ENCODE measurements around the gene PLOD3.

PLOD3 gene

DNA sequence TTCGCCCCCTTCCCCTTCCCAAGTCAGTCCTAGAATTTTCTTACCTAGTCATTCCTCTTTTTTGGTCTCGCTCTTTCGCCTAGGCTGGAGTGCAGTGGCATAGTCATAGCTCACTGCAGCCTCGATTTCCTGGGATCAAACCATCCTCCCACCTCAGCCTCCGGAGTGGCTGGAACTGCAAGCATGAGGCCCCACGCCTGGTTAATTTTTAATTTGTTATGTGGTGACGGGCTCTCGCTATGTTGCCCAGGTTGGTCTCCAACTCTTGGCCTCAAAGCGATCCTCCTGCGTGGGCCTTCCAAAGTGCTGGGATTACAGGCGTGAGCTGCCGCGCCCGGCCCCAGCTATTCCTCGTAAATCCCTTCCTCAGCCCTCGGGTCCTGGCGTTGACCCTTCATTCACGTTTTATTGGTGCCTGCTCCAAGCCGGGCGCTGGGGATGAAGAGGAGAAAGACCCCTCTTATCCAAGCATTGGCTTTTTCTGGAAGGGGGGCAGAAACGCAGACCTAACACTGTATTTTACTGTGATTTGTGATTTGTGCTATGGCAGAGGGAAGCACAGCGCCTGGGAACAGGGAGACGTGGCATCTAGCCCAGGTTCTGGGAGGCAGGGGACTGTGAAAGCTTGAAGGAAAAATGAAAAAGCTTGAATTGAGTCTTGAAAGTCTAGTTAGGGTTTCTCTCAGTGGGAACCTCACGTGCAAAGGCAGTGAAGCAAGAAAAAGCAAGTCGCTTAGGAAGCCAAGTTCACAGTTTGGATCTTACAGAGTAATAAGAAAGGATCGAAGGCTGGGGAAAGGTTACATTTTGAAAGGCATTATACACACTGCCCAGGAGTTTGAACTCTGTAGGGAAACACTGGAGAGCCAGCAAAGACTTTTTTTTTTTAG lies 1.1 kb upstream of the PLOD3 start:
- DNase-seq (ENCODE audit: low read depth), result no peak
- TF ChIP-seq, protein P1, sequence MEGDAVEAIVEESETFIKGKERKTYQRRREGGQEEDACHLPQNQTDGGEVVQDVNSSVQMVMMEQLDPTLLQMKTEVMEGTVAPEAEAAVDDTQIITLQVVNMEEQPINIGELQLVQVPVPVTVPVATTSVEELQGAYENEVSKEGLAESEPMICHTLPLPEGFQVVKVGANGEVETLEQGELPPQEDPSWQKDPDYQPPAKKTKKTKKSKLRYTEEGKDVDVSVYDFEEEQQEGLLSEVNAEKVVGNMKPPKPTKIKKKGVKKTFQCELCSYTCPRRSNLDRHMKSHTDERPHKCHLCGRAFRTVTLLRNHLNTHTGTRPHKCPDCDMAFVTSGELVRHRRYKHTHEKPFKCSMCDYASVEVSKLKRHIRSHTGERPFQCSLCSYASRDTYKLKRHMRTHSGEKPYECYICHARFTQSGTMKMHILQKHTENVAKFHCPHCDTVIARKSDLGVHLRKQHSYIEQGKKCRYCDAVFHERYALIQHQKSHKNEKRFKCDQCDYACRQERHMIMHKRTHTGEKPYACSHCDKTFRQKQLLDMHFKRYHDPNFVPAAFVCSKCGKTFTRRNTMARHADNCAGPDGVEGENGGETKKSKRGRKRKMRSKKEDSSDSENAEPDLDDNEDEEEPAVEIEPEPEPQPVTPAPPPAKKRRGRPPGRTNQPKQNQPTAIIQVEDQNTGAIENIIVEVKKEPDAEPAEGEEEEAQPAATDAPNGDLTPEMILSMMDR (IDR thresholded peaks at IDR 0.05; ENCODE audit: insufficient read depth, low read depth, low read length, missing control alignments), result no peak
- peak overlapping the region; percentile 96 for H3K4me3 ChIP-seq (ENCODE audit: low read depth, low read length)

DNA sequence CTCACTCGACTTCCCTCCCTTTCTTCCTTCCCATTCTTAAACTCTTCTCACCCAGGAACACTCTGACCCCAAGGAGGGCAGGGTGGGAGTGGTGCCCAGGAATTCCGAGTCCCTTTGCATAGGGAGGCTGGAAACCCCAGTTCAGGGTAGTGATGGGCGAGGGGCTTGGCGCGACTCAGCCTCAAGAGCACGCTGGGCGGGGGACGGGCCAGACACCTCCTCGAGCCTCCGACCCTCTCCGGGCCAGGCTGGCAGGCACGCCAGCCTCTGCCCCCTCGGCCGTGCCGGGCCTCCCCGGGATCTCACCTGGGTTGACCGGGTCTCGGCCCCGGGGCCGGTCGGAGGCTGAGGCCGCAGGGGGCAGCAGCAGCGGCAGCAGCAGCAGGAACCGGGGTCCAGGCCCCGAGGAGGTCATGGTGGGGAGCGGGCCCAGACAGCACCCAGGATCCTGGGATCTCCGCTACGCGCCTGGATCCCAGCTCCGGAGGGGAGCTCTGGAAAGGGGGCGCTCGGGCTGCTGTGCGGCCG lies 457 bp downstream of the PLOD3 start:
- DNase-seq (ENCODE audit: low read depth), result no peak
- H3K4me3 ChIP-seq (ENCODE audit: low read depth, low read length), result peak overlapping the region; percentile 96
- TF ChIP-seq, protein P1 (IDR thresholded peaks at IDR 0.05; ENCODE audit: insufficient read depth, low read depth, low read length, missing control alignments), result peak; percentile 7

DNA sequence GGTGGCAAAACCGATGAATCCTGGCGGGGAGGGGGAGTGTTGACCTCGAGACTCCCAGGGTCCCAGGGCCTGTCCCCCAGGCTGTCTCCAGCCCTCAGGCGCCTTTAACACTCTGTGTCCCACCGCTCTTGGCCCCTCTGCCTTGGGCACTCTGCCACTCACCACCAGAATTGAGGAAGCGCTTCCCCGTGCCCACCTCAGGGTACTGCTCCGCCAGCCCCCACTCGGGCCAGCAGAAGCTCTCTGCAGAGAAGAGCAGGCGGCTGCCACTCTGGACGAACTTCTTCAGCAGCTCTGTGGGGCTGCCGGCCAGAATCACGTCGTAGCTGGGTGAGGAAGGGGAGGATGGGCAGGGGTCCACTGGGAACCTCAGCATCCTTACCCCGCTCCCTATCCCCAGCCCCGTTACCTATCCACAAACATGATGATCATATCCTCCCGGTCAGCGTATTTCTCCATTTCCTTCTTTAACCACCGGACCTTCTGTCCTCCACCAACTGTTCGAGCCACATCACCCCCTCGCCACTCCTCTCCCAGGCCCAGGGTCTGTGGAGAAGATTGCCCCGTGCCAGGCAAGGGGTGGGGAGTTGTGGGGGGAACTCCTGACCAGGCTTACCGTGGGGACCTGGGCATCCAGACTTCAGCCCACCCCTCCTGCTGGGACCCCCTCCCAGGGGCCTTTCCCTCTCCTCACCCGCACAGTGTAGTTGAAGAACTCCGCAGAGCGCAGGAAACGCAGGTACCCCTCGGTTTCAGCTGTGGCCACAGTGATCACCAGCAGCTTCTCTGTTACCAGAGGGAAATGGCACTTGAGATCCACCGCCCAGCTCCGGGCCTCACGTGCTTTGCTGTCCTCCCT lies 1.2 kb downstream of the PLOD3 start:
- TF ChIP-seq, protein P1 (IDR thresholded peaks at IDR 0.05; ENCODE audit: insufficient read depth, low read depth, low read length, missing control alignments), result no peak
- peak; percentile 21 for DNase-seq (ENCODE audit: low read depth)
- H3K4me3 ChIP-seq (ENCODE audit: low read depth, low read length), result peak overlapping the region; percentile 96

DNA sequence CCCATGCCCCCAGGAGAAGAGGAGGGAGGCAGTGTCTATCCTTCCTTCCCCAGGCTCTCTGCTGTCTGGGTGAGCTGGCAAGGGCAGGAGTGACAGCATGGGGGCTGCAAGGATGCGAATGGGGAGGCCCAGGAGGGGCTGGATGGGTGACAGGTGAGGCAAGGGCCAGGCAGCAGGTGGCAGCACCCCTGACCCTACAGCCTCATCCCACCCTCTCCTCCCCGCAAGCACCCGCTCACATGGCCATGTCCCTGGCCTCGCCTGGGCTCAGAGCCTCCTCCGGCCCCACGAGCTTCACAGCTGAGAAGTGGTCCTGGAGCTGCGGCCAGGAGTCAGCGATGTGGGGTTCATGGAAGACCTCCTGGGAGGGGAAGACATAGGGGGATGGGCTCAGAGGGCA lies 5.4 kb downstream of the PLOD3 start:
- H3K4me3 ChIP-seq (ENCODE audit: low read depth, low read length), result no peak overlapping the region
- TF ChIP-seq, protein P1 (IDR thresholded peaks at IDR 0.05; ENCODE audit: insufficient read depth, low read depth, low read length, missing control alignments), result no peak
- DNase-seq (ENCODE audit: low read depth), result no peak

DNA sequence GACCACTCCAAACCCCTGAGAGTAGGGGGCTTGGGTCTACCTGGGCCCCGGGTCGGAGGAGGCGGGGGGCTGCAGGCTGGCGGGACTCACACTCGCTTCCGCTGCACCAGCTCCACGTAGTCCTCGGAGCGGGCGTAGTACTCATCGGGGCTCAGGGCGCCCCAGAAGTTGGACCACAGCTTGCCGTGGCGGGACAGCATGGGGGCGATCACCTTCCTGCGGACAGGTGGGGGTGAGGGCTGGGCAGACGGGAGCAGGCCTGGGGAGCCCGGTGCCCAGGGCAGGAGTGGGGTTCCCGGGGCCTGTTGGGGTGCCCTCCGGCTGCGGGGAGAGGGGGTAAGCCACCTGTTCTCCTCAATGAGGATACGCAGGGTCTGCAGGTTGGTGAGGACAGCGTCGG lies 5.9 kb downstream of the PLOD3 start:
- TF ChIP-seq, protein P1 (IDR thresholded peaks at IDR 0.05; ENCODE audit: insufficient read depth, low read depth, low read length, missing control alignments), result no peak
- no peak overlapping the region for H3K4me3 ChIP-seq (ENCODE audit: low read depth, low read length)
- DNase-seq (ENCODE audit: low read depth), result no peak

DNA sequence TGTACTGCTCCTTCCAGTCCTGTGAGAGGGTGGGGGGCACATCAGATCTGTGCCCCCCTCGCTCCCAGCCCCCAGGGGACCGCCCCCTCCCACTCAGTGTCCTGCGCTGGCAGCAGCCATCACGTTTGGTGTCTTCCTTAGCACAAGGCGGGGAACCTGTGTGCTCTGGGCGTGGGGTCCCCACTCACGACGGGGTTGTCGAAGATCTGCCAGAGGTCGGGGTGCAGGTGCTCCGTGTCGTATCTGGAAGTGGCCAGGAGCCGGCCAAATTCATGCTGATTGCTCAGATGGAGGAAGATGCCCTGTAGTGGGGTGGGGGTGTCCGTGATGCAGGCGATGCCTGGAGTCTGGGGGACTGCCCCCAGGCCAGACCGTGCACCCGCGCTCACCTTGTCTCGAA lies 7.2 kb downstream of the PLOD3 start:
- no peak overlapping the region for H3K4me3 ChIP-seq (ENCODE audit: low read depth, low read length)

More for the DNA sequence above, 7.2 kb downstream of the PLOD3 start:
- DNase-seq (ENCODE audit: low read depth), result no peak
- TF ChIP-seq, protein P1 (IDR thresholded peaks at IDR 0.05; ENCODE audit: insufficient read depth, low read depth, low read length, missing control alignments), result no peak
